HL-60 (cell line): ENCODE results near the gene C1orf21.

ENCODE experiments used
- GABPA ChIP-seq: IDR thresholded peaks from 2 replicates; pipeline ENCODE4 v1.6.1; 2012; ENCODE audit warnings: low read depth
- TF ChIP-seq, protein P1 (sequence below): IDR thresholded peaks from one replicate; pipeline ENCODE4 v1.5.1; 2011; ENCODE audit warnings: low read length, control low read depth, inconsistent platforms; ENCODE audit not compliant: insufficient read depth
- TF ChIP-seq, protein P2 (sequence below): IDR thresholded peaks from 2 replicates; pipeline ENCODE4 v1.6.1; 2012; ENCODE audit warnings: low read depth; ENCODE audit not compliant: insufficient replicate concordance

DNA sequence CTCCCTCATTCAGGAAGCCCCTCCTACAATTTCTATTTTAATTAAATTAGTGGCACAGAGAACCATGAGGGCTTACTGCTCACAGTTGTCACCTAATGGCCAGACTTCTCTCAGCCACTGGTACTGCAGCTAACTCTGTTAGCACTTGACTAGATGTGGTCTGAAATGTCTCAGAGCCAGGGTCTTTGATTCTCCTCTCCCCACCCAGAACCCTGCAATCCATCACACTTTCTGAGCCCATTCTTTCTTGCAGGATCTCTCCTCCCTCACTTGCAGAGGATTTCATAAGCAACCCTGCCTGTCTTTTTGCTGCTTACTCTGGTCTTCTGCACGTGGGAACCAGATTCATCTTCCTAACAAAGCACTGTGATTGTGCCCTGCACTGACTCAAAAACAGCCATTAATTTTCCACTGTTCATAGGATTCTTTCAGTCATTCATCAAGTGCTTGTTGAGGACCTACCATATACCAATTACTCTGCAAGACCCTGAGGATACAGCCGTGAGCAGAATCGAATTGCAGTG is 259.4 kb downstream of the C1orf21 start:
- TF ChIP-seq, protein P1, sequence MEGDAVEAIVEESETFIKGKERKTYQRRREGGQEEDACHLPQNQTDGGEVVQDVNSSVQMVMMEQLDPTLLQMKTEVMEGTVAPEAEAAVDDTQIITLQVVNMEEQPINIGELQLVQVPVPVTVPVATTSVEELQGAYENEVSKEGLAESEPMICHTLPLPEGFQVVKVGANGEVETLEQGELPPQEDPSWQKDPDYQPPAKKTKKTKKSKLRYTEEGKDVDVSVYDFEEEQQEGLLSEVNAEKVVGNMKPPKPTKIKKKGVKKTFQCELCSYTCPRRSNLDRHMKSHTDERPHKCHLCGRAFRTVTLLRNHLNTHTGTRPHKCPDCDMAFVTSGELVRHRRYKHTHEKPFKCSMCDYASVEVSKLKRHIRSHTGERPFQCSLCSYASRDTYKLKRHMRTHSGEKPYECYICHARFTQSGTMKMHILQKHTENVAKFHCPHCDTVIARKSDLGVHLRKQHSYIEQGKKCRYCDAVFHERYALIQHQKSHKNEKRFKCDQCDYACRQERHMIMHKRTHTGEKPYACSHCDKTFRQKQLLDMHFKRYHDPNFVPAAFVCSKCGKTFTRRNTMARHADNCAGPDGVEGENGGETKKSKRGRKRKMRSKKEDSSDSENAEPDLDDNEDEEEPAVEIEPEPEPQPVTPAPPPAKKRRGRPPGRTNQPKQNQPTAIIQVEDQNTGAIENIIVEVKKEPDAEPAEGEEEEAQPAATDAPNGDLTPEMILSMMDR: no peak
- no peak for TF ChIP-seq GABPA
- TF ChIP-seq, protein P2, sequence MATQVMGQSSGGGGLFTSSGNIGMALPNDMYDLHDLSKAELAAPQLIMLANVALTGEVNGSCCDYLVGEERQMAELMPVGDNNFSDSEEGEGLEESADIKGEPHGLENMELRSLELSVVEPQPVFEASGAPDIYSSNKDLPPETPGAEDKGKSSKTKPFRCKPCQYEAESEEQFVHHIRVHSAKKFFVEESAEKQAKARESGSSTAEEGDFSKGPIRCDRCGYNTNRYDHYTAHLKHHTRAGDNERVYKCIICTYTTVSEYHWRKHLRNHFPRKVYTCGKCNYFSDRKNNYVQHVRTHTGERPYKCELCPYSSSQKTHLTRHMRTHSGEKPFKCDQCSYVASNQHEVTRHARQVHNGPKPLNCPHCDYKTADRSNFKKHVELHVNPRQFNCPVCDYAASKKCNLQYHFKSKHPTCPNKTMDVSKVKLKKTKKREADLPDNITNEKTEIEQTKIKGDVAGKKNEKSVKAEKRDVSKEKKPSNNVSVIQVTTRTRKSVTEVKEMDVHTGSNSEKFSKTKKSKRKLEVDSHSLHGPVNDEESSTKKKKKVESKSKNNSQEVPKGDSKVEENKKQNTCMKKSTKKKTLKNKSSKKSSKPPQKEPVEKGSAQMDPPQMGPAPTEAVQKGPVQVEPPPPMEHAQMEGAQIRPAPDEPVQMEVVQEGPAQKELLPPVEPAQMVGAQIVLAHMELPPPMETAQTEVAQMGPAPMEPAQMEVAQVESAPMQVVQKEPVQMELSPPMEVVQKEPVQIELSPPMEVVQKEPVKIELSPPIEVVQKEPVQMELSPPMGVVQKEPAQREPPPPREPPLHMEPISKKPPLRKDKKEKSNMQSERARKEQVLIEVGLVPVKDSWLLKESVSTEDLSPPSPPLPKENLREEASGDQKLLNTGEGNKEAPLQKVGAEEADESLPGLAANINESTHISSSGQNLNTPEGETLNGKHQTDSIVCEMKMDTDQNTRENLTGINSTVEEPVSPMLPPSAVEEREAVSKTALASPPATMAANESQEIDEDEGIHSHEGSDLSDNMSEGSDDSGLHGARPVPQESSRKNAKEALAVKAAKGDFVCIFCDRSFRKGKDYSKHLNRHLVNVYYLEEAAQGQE: no peak
